K562 (cell line): ENCODE results near the gene PPP1R36. TPM values are rescaled to one million over a fixed set of nuclear protein-coding genes. Genes with fewer than 3 reads are reported as not detected.

Experiments used
- ATAC-seq: fragments of 200-7000 bp; cut with Tn5 transposase; 3 replicates; pipeline ENCODE4 v1.9.1; 2020; ENCODE audit warnings: moderate library complexity
- BruUV-seq: library from RNA; stranded (reverse); fragments of 400-500 nt; replicated peaks from 2 replicates; lab custom pipeline; 2021; lab: Mats Ljungman, UMichigan
- CTCF ChIA-PET: fragments of 300-600 bp; formaldehyde crosslinking; extraction: SDS; loops from one replicate; lab custom pipeline; 2021; ENCODE audit warnings: low intra/inter-chr PET ratio; lab: Yijun Ruan, JAX
- POLR2A ChIA-PET: fragments of 300-600, 350-650 bp; sonication (Branson Sonifier 250); formaldehyde crosslinking; extraction: SDS; loops from one replicate; lab custom pipeline; 2021; ENCODE audit warnings: antibody characterized with exemption, inconsistent platforms; lab: Yijun Ruan, JAX
- DNase-seq, 4 experiments: peaks; one replicate each; pipeline versions ENCODE4 v3.0.0 to v3.0.0-alpha.2; 2011 to 2018; ENCODE audit warnings: low spot score in 3 of 4, mixed read lengths in 3 of 4; ENCODE audit errors: extremely low read depth in 1 of 4
- FAIRE-seq: peaks from 2 replicates; lab custom pipeline; 2011; peaks lifted over from hg19 to GRCh38; lab: Jason Lieb, UNC
- H2AFZ ChIP-seq: 2 replicates; pipeline ENCODE4 v1.6.0; 2011; ENCODE audit warnings: low read depth, low read length, control low read depth, inconsistent platforms
- H3K27ac ChIP-seq: fragments of 200-600 bp; 3 replicates; pipeline ENCODE4 v1.8.0; 2011; ENCODE audit warnings: low read depth, mild to moderate bottlenecking, control low read depth, inconsistent platforms, low read length, moderate library complexity, mixed read lengths; ENCODE audit errors: extremely low read depth
- H3K27me3 ChIP-seq, 2 experiments: fragments of 300-600 bp in 1 of 2; 2 replicates in 1 of 2; 3 replicates in 1 of 2; pipeline versions ENCODE4 v1.6.0 to v1.8.0; 2011; ENCODE audit warnings: inconsistent platforms in 2 of 2, low read length in 2 of 2, mild to moderate bottlenecking in 1 of 2, mixed read lengths in 1 of 2, moderate library complexity in 1 of 2; ENCODE audit not compliant: control insufficient read depth in 2 of 2, insufficient read depth in 2 of 2
- H3K36me3 ChIP-seq: fragments of 300-600 bp; 3 replicates; pipeline ENCODE4 v1.8.0; 2011; ENCODE audit warnings: mild to moderate bottlenecking, low read length, inconsistent platforms; ENCODE audit not compliant: control insufficient read depth, insufficient read depth
- H3K4me1 ChIP-seq, 2 experiments: fragments of 200-600 bp in 1 of 2; replicated peaks in 1 of 2; 2 replicates in 1 of 2; 3 replicates in 1 of 2; pipeline versions ENCODE4 v1.5.1 to v1.8.0; 2011; ENCODE audit warnings: inconsistent platforms in 2 of 2, low read length in 2 of 2, mild to moderate bottlenecking in 1 of 2, mixed read lengths in 1 of 2, moderate library complexity in 1 of 2; ENCODE audit not compliant: control insufficient read depth in 2 of 2, insufficient read depth in 2 of 2
- H3K4me2 ChIP-seq: 2 replicates; pipeline ENCODE4 v1.6.1; 2011; ENCODE audit warnings: low read length, control low read depth, inconsistent platforms, mixed read lengths; ENCODE audit not compliant: insufficient read depth
- H3K4me3 ChIP-seq: fragments of 200-600 bp; sonication (generic), shearing (Covaris generic); 2 replicates; pipeline ENCODE4 v1.5.1; 2016; ENCODE audit warnings: control low read depth, inconsistent platforms
- H3K79me2 ChIP-seq: fragments of 200-600 bp; 3 replicates; pipeline ENCODE4 v1.8.0; 2011; ENCODE audit warnings: low read length, inconsistent platforms; ENCODE audit not compliant: control insufficient read depth, insufficient read depth
- H3K9ac ChIP-seq, 2 experiments: 2 replicates each; pipeline versions ENCODE4 v1.6.0 to v1.6.1; 2011; ENCODE audit warnings: low read depth in 2 of 2, low read length in 2 of 2, control low read depth in 1 of 2, inconsistent platforms in 1 of 2, mild to moderate bottlenecking in 1 of 2, mixed read lengths in 1 of 2; ENCODE audit not compliant: insufficient read depth in 1 of 2
- H3K9me1 ChIP-seq: one replicate; pipeline ENCODE4 v1.6.0; 2011; ENCODE audit warnings: inconsistent platforms, mild to moderate bottlenecking, low read length, moderate library complexity; ENCODE audit not compliant: control insufficient read depth, insufficient read depth
- H3K9me3 ChIP-seq: replicated peaks from 2 replicates; pipeline ENCODE4 v1.5.1; 2011; ENCODE audit warnings: low read depth, low read length, inconsistent platforms; ENCODE audit not compliant: control insufficient read depth, insufficient read depth
- H4K20me1 ChIP-seq: replicated peaks from 2 replicates; pipeline ENCODE4 v1.6.1; 2011; ENCODE audit warnings: low read length, inconsistent platforms, mixed read lengths; ENCODE audit not compliant: control insufficient read depth, insufficient read depth
- ARID2 ChIP-seq: fragments of 450-650 bp; IDR thresholded peaks from 2 replicates; pipeline ENCODE4 v1.6.1; 2017; ENCODE audit warnings: antibody characterized with exemption, mild to moderate bottlenecking
- CBFA2T3 ChIP-seq: fragments of 450-650 bp; IDR thresholded peaks from 2 replicates; pipeline ENCODE4 v1.6.1; 2017
- GABPA ChIP-seq: fragments of 200-800 bp; sonication (Bioruptor generic); conservative IDR thresholded peaks from 2 replicates; pipeline ENCODE4 v1.6.1; 2016; ENCODE audit warnings: low read depth, missing genetic modification characterization, missing compliant biosample characterization
- LCOR ChIP-seq: sonication (generic); formaldehyde crosslinking; IDR thresholded peaks from 2 replicates; pipeline ENCODE4 v1.8.0; 2022; ENCODE audit warnings: mild to moderate bottlenecking, missing genetic modification reagents
- NCOA1 ChIP-seq: fragments of 450-650 bp; IDR thresholded peaks from 2 replicates; pipeline ENCODE4 v1.6.1; 2016; ENCODE audit warnings: low read depth
- RBM15 ChIP-seq: fragments of 200-400 bp; formaldehyde crosslinking; IDR thresholded peaks from 2 replicates; pipeline ENCODE4 v1.6.1; 2018; ENCODE audit warnings: mild to moderate bottlenecking, low read length, moderate library complexity; ENCODE audit not compliant: insufficient read depth
- SMARCA5 ChIP-seq: fragments of 450-650 bp; IDR thresholded peaks from 2 replicates; pipeline ENCODE4 v1.6.1; 2016
- ZNF253 ChIP-seq: fragments of 250-450 bp; sonication (Bioruptor Pico); conservative IDR thresholded peaks from 2 replicates; pipeline ENCODE4 v1.6.1; 2021; ENCODE audit warnings: mild to moderate bottlenecking
- ZNF311 ChIP-seq: fragments of 250-450 bp; sonication (Bioruptor Pico); IDR thresholded peaks from 2 replicates; pipeline ENCODE4 v1.4.0; 2020; ENCODE audit warnings: mild to moderate bottlenecking, moderate library complexity
- ZSCAN29 ChIP-seq: fragments of 450-650 bp; IDR thresholded peaks from 2 replicates; pipeline ENCODE4 v1.6.1; 2017
- WGBS: fragments of 100-300 bp; shearing (Covaris generic); methylation state at CpG from one replicate; pipeline ENCODE4 v1.1.6; 2016; ENCODE audit warnings: low coverage, mixed read lengths; ENCODE audit not compliant: insufficient coverage; ENCODE audit errors: missing lambda C conversion rate; 5-methylcytosine and 5-hydroxymethylcytosine counted together
- in situ Hi-C: fragments of 300-500 bp; cut with MboI; formaldehyde crosslinking; loops from 4 replicates; pipeline ENCODE4 v1.15.0; 2018; ENCODE audit warnings: inconsistent platforms, mixed read lengths
- intact Hi-C: fragments of 100-400 bp; cut with micrococcal nuclease; formaldehyde crosslinking; loops from 2 replicates; pipeline ENCODE4 v1.14.2; 2022
- polyA plus RNA-seq, 8 experiments: library from polyadenylated mRNA; depleted of rRNA in 4 of 8; stranded (reverse) in 5 of 8; unstranded in 3 of 8; fragments of >200 nt; fragmentation: Nextera tagmentation in 2 of 8; fragmentation: Illumina TruSeq in 1 of 8; extraction: Ambion mirVana in 2 of 8; extraction: Trizol in 1 of 8; gene quantifications; 2 replicates each; pipeline versions ENCODE4 v1.2.1 to v1.2.3, GENCODE V29; 2011 to 2014; ENCODE audit warnings: inconsistent platforms in 1 of 8, missing spikeins in 1 of 8
- total RNA-seq, 7 experiments: library from RNA; depleted of rRNA in 6 of 7; stranded (reverse); fragments of >200 nt in 6 of 7; fragmentation: Illumina TruSeq in 2 of 7; extraction: Trizol in 2 of 7; gene quantifications; 2 replicates each; pipeline versions ENCODE4 v1.2.1 to v1.2.3, GENCODE V29; 2011 to 2021; ENCODE audit warnings: low replicate concordance in 1 of 7

The PPP1R36 gene
- total and polyA plus RNA-seq, 9 of the 15 experiments (the other 6 are each of a cell fraction or from before 2014, with no cell fraction given): 0.29 TPM; not detected in 8

DNA sequence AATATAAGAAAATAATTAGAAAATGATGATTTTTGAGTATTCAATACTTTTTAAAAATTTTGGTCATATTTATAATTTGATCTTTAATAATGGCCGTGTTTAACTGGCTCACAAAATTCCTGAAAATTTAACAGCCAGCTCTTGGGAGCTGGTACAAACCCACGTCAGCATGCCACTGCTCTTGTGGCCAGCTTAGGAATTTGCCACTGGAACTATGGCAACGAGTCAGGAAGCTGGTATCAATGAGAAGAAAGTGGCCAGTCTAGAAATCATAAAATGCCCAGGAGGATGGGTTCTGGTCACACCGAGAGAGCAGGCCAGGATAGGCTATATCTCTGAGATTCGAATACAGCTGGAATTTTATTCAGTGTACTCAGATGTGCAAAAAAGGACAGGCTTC is 82.3 kb downstream of the PPP1R36 start:
- no peak overlapping the region for H3K4me2 ChIP-seq
- no peak for DNase-seq
- no TSS peak for BruUV-seq
- FAIRE-seq: no peak
- no peak overlapping the region for H2AFZ ChIP-seq
- H4K20me1 ChIP-seq: no peaks in the 10 kb centered on the region; the same call in 1 of the 2 replicates
- no peaks in the 10 kb centered on the region for H3K79me2 ChIP-seq
- ATAC-seq: no peak
- no peak overlapping the region for H3K4me3 ChIP-seq
- no peak overlapping the region for H3K27ac ChIP-seq
- H3K4me1 ChIP-seq: no peaks in the 10 kb centered on the region
- intact Hi-C loops (no loop called here), in situ Hi-C loops (loop anchor here (10.0 kb wide), 1 partner anchor 287 kb away; no protein-coding TSS in a partner anchor)
- ChIA-PET CTCF (no interaction called here), POLR2A (interaction anchor here (0.6 kb wide), 2 partner anchors 86 to 403 kb away, joined by 3 read pairs; no protein-coding TSS in a partner anchor)
- no peaks in the 10 kb centered on the region for H3K9me3 ChIP-seq
- TF ChIP-seq ARID2: no peak
- TF ChIP-seq CBFA2T3: no peak
- no peak for TF ChIP-seq LCOR (CRISPR knock-in tag)
- H3K36me3 ChIP-seq: no peaks in the 10 kb centered on the region
- H3K9me1 ChIP-seq: no peaks in the 10 kb centered on the region
- 6% methylated on average over 5 of the region's 5 CpGs for WGBS
- no peak overlapping the region for H3K9ac ChIP-seq
- H3K27me3 ChIP-seq: peaks cover 4 to 17% of the 10 kb centered on the region in 2 experiments; a peak in 3 of 5 replicates

DNA sequence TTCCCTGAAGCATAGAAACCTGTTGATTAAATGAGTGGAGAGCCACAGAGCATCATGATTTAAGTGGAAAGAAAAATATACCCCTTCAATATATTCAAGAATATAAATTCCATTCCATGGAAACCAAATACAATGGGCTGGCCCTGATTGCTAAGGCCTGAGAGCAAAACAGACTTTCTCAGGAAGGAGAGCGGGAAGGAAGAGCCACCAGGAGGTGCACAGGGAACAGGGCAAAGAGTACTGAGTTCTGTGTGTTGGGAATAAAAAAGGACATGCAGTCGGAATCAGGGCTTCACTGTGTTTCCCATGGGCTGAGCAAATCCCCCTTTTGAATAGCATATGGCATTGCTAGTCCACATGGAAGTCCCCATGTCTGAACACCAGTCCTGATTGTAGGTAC is 84.8 kb downstream of the PPP1R36 start:
- no peaks in the 10 kb centered on the region for H3K9me1 ChIP-seq
- no peaks in the 10 kb centered on the region for H3K36me3 ChIP-seq
- ChIA-PET CTCF (no interaction called here), POLR2A (no interaction called here)
- H3K79me2 ChIP-seq: no peaks in the 10 kb centered on the region
- peaks cover 4 to 12% of the 10 kb centered on the region in 2 experiments; a peak in 3 of 5 replicates for H3K27me3 ChIP-seq
- no peaks in the 10 kb centered on the region for H3K4me1 ChIP-seq
- intact Hi-C loops (no loop called here), in situ Hi-C loops (loop anchor here (10.0 kb wide), 1 partner anchor 290 kb away; no protein-coding TSS in a partner anchor)
- no peak overlapping the region for H3K27ac ChIP-seq
- H3K9ac ChIP-seq: no peak overlapping the region
- no peaks in the 10 kb centered on the region; the same call in 1 of the 2 replicates for H4K20me1 ChIP-seq
- DNase-seq (no peak), ATAC-seq (no peak)
- H2AFZ ChIP-seq: no peak overlapping the region
- 0% methylated on average over 2 of the region's 2 CpGs for WGBS
- TF ChIP-seq ZSCAN29: no peak
- TF ChIP-seq ZNF311 (CRISPR knock-in tag): no peak
- no peak for TF ChIP-seq NCOA1
- TF ChIP-seq ZNF253 (CRISPR knock-in tag): no peak
- TF ChIP-seq SMARCA5: no peak
- no peak for TF ChIP-seq GABPA
- no peak for TF ChIP-seq RBM15
- TF ChIP-seq, all 486 proteins: peak for 0
- FAIRE-seq: no peak
- no peak overlapping the region for H3K4me3 ChIP-seq
- no peaks in the 10 kb centered on the region for H3K9me3 ChIP-seq
- H3K4me2 ChIP-seq: no peak overlapping the region
- no TSS peak for BruUV-seq
